GM18867 (cell line): ENCODE results near the gene FGF5.
"Not testable (repeated sequence)": the region's sequence is repeated elsewhere in the genome, so short reads cannot be mapped to it uniquely, and the experiment has no call there.

ENCODE experiments used
- ATAC-seq: cut with Tn5 transposase; IDR thresholded peaks from one replicate; pipeline ENCODE4 v1.9.1; 2021; ENCODE audit warnings: mild to moderate bottlenecking, moderate library complexity; ENCODE audit not compliant: unreplicated experiment

The FGF5 gene, protein sequence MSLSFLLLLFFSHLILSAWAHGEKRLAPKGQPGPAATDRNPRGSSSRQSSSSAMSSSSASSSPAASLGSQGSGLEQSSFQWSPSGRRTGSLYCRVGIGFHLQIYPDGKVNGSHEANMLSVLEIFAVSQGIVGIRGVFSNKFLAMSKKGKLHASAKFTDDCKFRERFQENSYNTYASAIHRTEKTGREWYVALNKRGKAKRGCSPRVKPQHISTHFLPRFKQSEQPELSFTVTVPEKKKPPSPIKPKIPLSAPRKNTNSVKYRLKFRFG

DNA sequence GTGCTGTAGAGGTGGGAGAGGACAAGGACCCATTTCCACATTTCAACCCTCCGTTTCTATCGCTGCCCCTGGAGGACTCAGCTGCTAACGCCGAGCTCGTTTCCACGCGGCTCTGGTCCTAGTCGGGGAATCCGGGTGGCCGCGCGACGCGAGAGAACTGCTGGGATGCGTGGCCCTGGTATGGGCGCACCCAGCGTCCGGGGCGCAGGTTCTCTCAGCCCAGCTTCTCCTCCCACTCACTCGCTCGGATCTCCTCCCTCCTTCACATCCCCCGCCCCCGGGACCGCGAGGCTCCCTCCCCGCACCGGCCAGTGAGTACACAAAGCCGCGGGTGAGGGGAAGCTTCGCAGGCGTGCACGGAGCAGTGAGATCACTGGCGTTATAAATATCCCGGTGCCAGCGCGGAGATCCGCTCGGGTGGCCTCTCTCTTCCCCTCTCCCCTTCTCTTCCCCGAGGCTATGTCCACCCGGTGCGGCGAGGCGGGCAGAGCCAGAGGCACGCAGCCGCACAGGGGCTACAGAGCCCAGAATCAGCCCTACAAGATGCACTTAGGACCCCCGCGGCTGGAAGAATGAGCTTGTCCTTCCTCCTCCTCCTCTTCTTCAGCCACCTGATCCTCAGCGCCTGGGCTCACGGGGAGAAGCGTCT lies at the start of gene FGF5:
FGF5 (plus strand) TSS at position 412 of the 649 bp plus-strand sequence; CDS start at position 573, 161 bp downstream.
- no peak for ATAC-seq

DNA sequence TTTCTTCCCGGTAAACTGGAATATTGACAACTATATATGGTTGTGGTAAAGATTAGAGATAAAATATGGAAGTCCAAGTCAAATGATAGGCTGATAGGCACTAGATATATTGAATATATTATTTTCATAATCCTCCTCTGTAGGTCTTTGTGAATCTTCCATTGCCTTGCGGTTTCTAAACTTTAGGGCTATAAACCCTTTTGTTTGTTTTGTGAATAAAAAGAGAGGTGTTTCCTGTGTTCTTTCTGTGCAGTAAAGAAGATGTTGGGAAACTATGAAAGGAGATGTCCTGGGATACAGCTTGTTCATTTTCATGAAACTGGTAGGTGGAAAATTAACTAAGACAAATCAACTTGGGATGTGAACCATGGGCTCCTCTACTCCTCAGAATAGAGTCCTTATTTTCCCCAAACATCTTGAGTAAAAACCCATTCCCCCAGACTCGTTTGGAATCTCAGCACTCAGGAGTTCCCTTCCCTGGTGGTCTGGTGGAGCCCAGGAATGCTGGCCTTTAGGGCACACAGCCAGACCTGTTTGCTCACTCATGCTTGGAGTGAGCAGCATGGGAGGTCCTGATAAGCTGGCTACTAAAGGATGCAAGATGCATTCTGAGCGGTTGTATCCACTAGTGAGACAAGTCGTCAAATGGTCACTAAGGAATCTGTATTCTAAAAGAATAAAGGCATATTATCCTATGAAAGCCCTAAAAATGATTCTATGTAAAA lies 47.0 kb upstream of the FGF5 start:
- no peak for ATAC-seq

DNA sequence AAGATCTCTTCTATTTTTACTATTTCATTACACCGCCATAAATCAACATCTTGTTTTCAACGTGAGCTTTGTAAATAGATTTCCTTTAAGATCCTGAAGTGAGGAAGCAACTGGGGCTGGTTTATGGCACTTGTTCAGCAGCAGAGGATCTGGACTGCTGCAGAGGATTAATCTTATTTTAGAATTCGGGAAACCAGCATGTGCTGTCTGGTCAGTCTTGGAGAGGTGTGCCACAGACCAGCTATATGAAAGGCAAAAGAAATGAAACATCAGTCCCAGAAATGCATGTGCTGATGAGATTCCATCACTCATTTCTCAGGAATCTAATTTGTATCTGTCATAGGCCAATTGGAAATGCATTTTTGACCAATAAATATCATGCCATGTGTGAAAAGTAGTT lies 45.8 kb upstream of the FGF5 start:
- ATAC-seq, result no peak

DNA sequence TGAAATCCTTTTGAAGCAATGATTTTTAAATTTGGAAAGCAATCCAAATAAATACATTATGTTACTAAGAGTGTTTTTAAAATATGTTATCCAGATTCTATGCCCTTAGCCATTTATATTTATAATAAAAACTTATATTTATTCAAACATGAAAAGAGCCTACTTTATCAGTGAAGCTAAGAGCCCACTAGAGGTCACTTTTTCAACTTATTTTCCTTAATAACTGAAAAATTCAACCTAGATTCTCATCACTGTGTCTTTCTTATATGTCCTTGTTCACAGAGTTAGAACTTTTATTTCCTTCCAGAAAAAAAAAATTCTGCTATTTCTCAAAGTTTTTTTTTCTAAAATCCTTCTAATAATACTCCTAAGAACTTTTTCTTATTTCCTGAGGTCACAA lies 45.3 kb upstream of the FGF5 start:
- no peak for ATAC-seq

DNA sequence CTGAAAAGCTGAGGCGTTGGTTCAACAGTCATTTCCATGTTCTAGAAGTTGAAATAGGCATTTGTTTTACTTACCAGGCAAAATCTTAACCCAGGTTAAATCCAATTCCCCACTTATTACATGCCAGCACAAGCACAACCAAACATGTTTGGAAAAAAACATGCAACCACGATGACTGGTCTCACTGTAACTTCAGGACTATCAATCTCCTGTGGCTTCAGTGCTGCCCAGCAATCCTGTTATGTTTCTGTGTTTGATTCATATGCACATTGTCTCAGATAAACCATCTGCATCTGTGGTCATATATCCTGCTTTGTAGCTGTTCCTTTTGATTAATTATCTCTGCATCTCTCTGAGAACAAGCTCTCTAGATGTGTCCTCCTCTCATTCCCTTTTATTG lies 40.9 kb upstream of the FGF5 start:
- no peak for ATAC-seq

DNA sequence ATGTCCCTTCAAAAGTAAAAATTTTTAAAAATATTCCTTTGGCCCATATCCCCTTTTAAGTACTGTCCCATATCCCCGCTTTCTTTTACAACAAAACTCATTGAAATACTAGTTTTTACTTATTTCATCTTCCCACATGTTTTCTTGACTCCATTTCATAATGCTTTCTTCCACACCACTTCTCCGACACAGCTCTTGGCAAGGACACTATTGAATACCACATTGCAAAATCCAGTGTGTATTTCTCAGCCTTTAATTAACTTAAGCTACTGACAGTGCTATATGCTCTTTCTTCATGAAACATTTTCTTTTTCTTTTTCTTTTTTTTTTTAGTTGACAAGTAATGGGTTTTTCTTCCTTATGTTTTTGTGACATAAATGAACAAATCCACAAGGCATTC lies 40.4 kb upstream of the FGF5 start:
- no peak for ATAC-seq

DNA sequence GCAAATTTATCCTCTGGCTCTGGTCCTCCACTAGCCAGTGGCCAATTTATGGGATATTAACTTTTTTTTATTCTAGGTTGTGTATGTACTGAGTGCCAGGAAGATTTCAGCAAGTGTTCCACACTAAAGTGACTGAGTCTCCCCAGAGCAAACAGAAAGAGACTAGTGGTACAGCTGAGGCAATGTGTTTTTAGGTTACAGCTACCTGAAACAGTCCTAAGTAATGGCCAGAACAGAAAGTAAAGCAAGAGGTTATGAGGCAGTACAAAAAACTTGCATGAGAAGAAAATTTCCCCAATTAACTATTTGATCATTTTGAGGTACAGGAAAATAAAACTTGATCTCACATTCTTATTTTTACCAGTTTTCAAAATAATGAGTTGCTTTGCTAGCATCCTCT lies 38.0 kb upstream of the FGF5 start:
- peak; percentile 73 for ATAC-seq

DNA sequence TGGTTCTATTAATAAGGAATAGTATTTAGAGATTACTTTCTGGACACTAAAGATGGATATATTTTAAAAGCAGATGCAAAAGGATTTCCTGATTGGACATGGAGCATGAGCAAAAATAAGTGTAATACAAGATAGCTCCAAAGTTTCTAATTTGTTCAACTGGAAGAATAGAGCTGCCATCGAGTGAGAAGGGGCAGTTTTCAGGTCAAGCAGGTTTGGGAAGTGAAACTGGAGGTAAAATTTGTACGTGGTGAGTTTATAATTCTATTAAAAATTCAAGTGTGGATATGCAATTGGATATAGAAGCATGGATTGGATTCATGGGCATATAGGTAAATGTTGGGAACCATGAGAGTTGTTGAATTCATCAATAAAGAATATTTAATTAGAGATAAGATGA lies 37.3 kb upstream of the FGF5 start:
- peak; percentile 22 for ATAC-seq

DNA sequence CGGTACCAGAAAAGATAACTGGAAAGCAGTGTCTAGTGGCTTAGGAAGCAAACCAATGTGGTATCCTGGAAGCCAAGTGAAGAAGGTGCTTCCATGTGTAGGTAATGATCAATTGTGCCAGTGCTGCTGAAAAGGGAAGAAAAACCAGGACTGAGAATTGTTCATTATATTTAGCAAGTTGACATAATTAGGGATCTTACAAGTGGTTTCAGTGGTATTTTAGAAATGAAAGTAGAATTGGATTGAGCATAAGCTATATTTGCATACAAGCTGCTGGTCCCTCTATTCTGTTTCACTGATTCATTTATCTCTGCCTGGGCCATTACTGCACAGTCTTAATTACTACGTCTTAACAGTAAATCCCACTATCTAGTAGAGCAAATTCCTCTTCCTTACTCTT lies 36.9 kb upstream of the FGF5 start:
- ATAC-seq, result peak; percentile 91

DNA sequence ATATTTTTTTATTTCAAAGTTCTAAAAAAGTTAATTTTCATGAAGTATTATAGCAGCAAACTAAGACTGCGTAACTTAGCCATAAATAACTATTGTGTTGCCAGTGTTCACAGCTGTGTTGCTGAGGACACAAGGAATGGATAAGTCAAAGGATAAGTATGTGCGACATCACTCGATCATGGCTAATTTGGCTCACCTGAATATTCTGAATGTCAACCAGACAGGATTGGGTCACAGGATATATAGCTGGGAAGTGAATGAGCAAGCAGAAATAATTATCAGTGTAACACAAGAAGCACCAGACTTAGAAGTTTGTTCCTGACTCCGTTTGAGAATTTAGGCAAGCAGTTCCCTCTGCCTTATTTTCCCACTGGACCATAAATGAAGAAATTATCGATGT lies 35.3 kb upstream of the FGF5 start:
- ATAC-seq, result no peak

DNA sequence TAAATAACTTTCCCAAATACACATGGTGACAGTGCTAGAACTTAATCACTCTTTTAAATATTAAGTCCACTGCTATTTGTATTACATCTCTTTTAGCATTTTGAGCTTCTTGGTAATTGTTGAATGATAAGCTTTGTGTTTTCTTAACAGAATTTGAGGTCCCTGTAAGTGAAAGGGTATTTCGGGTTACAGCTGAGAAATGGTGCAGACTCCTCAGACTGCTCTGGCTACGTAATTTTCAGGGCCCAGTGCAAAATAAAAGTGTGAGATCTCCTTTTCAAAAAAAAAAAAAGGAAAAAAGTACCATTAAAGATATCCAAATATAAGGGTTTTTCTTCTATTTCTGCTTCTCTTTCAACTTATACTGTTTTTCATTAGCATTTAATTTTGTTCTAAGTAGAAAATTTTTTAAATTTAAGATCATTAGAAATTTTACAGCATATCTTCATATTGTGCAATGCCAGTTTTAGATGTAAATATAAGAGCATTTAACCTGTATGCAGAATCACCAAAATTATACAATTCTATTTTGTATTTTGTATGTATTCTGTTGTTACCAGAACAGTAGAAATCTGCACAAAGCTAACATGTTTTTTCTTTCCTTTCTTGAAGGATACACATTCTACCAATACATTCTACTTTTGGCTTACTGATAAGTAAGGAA lies 33.6 kb upstream of the FGF5 start:
- ATAC-seq, result no peak

DNA sequence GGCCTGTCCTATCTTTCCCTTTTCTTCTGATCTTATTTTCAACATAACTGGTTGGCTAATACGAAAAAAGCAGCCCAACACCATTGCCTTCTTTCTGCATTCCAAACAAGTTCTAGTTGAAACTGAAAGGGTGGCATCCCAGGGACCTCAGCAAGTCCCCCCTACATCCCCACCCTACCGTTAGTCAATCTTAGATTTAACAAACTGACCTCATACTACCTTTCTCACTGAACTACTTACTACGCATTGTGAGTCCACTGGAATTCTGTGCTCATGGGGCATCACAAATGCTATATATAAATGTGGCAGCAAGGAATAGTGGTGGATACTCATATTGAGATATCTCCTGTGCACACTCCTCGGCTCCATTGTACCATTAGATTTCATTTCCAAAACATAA lies 33.1 kb upstream of the FGF5 start:
- ATAC-seq, result no peak

DNA sequence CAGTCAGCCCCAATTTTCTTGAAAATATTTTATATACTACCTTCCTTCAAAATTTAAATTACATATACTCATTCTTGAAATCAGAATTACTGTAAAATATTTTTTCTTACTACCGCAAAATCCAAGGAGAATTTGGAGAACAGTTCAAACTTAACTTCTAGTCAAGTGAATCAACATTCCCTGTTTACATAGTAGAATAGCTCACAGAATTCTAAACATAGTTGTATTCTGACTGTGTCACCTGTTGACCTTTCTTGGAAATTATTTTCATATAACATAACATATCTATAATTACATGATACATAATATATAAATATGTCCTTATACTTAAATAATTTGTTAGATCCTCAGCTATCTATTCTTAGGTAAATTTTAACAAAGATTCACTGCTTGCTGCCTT lies 31.0 kb upstream of the FGF5 start:
- no peak for ATAC-seq

DNA sequence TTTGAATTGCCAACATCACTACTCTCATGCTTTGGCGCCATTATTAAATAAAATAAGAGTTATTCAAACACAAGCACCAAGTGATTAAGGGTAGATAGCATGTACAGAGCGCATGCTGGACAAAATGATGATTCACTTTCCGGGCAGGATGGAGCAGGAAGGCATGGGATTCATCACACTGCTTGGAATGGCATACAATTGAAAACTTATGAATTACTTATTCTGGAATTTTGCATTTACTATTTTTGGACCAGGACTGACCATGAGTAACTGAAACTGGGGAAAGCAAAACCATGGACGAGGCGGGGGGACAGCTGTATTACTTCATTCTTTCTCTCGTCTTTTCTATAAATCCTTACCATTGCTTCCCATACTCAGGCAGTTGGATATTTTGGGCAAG lies 28.5 kb upstream of the FGF5 start:
- no peak for ATAC-seq

DNA sequence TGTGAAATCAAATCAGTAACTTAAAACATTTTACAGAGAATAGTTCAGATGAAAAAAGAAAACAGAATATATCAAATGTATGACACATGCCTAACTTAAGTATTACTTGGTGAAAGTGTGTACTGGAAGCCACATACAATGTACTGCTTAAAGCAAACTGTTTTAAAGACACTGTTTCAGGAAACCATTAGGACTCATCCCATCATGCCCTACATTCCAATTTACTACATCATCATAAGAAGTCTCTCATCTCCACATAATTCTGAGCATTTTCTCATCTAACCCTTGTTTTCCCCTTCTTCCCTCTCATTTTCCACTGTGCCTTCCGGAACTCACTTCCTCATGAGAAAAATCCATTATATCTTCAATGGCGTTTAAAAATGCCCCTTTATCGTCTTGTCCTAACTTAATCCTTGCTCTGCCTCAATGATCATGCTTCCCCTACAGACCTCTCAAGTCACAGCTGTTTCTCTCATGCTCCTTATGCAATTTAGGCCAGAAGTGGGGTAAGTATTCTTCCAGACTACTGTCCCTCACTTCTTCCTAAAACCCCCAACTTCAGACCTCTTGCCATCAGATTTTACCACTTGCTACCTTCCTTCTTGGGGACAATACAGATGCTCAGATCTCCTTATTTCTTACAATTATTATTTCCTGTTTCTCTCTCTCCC lies 26.8 kb upstream of the FGF5 start:
- no peak for ATAC-seq

DNA sequence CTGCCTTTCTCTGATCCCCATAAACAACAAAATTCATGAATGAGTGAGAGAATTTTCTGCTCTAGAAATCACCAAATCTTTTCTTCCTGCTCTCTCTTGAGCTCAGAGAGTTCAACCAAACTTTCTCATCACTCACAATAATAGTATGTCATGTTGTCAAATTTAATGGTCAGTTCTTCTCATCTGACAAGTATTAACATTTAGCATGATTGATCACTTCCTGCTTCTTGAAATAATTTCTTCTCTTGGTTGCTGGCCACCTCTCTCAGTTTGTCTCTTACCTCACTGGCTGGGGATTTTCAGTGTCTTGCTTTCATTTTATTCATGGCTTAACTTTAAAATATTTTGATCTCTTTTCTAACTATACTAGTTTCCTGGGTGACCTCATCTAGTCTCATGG lies 25.5 kb upstream of the FGF5 start:
- peak; percentile 89 for ATAC-seq

DNA sequence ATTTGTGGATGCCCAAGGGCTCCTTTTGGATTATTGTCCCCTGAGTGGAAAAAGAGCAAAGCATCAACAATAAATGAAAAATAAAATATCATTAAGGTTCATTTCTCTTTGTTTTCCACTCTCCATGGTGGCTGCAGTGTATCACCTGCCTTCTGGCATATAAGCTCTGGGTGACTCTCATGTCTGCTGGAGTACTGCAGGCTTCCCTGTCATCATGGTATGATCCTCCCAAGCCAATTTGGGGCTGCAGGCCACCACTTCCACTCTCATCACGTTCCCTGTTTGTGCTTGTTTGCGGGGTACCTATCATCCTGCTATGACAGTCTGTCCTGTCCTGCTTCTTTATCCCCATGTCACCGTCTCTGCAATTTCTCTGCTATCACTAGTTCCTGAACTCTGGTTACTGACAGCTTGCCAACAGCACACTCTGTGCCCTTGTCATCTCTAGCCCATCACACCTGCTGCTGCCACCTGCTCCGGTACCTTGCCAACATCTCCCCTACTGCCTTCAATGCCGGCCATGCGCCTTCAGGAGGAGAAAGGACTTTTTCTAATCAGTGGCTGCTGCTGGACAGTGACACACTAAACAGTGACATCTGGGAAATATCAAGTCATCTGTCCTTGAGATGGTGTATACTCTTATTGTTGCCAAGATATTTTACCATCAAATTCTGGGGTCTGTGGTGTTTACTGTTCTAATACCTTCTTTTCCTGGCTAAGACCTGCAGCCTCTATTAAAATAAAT lies 23.0 kb upstream of the FGF5 start:
- no peak for ATAC-seq

DNA sequence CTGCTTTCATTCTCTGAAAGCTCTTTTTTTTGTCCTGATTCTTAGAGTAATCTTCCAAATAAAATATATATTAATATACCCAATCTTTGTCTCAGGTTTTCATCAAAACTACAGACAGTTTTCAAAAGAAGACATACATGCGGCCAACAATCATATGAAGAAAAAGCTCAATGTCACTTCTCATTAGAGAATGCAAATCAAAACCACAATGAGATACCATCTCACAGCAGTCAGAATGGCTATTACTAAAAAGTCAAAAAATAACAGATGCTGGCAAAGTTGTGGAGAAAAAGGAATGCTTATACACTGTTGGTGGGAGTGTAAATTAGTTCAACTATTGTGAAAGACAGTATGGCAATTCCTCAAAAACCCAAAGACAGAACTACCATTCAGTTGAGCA lies 19.0 kb upstream of the FGF5 start:
- not testable (repeated sequence) for ATAC-seq

DNA sequence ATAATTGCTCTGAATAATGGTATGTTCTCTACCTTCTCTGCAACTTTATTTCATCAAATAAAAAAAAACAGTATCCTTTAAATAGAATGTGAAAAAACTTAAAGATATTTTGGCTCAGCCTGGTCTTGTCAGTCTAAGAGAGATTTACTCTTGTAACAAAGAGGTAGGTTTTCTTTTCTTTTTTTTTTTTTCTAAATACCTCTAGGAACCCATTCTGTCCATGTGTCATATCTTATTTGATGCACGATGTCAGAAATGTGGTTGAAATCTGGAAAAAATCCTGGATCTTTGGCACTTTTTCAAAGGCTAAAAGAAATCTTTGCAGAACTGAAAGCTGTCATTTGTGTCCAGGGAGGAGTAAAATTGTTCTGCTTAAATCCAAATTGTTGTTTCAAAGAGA lies 17.3 kb upstream of the FGF5 start:
- no peak for ATAC-seq

DNA sequence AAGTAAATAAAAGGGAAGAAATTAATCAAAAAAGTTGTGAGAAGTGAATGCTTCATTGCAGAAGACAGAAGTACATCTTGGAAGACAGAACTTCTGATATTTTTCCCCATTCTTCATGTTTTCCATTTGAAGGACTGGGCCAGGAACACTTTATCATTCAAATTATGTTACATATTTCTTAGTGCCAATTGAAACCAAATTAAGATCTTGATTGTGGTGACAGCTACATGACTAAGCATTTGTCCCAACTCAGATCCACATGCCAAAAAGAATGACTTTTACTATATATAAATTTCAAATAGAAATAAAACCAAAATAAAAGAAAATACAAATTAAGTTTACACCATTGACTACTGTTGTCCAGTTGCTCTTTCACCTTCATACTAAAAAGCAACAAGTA lies 14.0 kb upstream of the FGF5 start:
- ATAC-seq, result no peak
